ENCODE data around the gene DNAJB4.

DNA sequence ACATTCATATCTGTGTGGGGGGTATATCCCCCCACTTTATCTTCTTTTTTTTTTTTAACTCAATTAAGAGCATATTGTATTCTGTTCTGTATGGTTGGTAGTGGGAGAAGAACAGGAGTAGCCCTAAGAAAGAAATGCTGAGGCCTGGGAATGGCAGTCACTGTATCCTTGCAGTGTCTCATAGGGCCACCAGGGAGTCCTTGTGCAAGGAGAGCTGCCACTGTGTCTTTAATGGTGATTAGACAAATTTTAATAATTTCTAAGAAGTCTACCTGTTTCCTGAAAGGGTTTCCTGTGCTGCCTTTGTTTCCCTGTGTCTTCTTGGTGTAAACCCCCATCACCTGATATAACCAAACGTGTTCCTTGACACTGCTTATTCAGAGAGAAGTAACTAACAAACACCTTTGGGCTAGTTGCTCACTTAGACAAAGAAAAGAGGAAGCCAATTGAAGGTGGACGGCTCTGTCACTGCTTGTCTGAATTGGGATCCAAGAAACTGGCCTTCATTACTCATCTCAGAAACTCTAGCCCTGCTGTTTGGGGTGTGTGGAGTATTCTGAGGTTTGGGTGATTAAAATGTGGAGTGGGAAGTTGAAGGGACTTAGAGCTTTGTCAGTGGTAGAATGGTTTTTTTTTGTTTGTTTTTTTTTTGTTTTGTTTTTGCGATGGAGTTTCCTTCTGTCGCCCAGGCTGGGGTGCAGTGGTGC lies 56.3 kb downstream of the DNAJB4 start:
- TF ChIP-seq, protein P1, sequence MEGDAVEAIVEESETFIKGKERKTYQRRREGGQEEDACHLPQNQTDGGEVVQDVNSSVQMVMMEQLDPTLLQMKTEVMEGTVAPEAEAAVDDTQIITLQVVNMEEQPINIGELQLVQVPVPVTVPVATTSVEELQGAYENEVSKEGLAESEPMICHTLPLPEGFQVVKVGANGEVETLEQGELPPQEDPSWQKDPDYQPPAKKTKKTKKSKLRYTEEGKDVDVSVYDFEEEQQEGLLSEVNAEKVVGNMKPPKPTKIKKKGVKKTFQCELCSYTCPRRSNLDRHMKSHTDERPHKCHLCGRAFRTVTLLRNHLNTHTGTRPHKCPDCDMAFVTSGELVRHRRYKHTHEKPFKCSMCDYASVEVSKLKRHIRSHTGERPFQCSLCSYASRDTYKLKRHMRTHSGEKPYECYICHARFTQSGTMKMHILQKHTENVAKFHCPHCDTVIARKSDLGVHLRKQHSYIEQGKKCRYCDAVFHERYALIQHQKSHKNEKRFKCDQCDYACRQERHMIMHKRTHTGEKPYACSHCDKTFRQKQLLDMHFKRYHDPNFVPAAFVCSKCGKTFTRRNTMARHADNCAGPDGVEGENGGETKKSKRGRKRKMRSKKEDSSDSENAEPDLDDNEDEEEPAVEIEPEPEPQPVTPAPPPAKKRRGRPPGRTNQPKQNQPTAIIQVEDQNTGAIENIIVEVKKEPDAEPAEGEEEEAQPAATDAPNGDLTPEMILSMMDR (IDR thresholded peaks at IDR 0.05) = no peak
- TF ChIP-seq POLR2A (IDR thresholded peaks at IDR 0.05) = no peak
